Gastrocnemius medialis (tissue), 4 donors: ENCODE results near the gene LRRC63.

ENCODE experiments used
- POLR2A ChIP-seq, 2 donors: fragments of 450-650 bp; IDR thresholded peaks; one replicate each; pipeline ENCODE4 v1.6.1; 2017; ENCODE audit warnings: antibody characterized with exemption in 2 of 2, mild to moderate bottlenecking in 2 of 2, moderate library complexity in 2 of 2
- TF ChIP-seq, protein P1 (sequence below), 5 experiments: fragments of 450-650 bp in 3 of 5; fragments of 200-600 bp in 2 of 5; sonication (generic) in 2 of 5; IDR thresholded peaks in 4 of 5; conservative IDR thresholded peaks in 1 of 5; 1 replicate in 4 of 5; 2 replicates in 1 of 5; pipeline ENCODE4 v1.5.1; 2016 to 2019; ENCODE audit warnings: antibody characterized with exemption in 5 of 5, mild to moderate bottlenecking in 3 of 5, moderate library complexity in 3 of 5

DNA sequence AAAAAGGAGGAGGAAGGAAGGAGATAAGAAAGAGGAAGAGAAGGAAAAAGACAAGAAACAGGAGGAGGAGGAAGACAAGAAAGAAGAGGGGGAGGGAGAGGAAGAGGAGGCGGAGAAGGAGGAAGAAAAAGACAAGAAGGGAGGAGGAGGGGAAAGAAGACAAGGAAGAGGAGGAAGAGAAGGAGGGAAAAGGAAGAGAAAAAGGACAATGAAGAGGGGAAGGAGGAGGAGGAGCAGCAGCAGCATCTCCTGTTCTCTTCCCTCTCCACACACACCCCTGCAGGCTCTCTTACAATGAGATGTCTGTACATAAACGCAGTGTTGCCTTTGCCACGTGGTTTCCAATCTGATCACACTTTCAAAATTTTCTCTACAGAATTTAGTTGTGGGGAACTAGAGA lies 108.7 kb downstream of the LRRC63 start:
- no peak for TF ChIP-seq POLR2A (IDR thresholded peaks at IDR 0.05)
- TF ChIP-seq, protein P1, sequence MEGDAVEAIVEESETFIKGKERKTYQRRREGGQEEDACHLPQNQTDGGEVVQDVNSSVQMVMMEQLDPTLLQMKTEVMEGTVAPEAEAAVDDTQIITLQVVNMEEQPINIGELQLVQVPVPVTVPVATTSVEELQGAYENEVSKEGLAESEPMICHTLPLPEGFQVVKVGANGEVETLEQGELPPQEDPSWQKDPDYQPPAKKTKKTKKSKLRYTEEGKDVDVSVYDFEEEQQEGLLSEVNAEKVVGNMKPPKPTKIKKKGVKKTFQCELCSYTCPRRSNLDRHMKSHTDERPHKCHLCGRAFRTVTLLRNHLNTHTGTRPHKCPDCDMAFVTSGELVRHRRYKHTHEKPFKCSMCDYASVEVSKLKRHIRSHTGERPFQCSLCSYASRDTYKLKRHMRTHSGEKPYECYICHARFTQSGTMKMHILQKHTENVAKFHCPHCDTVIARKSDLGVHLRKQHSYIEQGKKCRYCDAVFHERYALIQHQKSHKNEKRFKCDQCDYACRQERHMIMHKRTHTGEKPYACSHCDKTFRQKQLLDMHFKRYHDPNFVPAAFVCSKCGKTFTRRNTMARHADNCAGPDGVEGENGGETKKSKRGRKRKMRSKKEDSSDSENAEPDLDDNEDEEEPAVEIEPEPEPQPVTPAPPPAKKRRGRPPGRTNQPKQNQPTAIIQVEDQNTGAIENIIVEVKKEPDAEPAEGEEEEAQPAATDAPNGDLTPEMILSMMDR (IDR thresholded peaks at IDR 0.05 in 4 of 5, conservative IDR thresholded peaks at IDR 0.05 in 1 of 5) = no peak
